HepG2 (cell line): ENCODE measurements around the gene NATD1. TPM values are rescaled to one million over a fixed set of nuclear protein-coding genes. Genes with fewer than 3 reads are reported as not detected.

Experiments
- ARHGAP35 ChIP-seq: sonication (generic); formaldehyde crosslinking; IDR thresholded peaks from 2 replicates; pipeline ENCODE4 v1.9.0; 2022; ENCODE audit warnings: mild to moderate bottlenecking, inconsistent platforms, moderate library complexity, missing genetic modification reagents, borderline replicate concordance
- CTCF ChIP-seq: sonication (generic); formaldehyde crosslinking; IDR thresholded peaks from 2 replicates; pipeline ENCODE4 v1.5.0; 2020; ENCODE audit warnings: mild to moderate bottlenecking, missing genetic modification reagents, moderate library complexity
- DR1 ChIP-seq: sonication (generic); formaldehyde crosslinking; IDR thresholded peaks from 2 replicates; pipeline ENCODE4 v1.8.0; 2021; ENCODE audit warnings: mild to moderate bottlenecking, missing genetic modification reagents, inconsistent platforms
- KLF15 ChIP-seq: sonication (generic); formaldehyde crosslinking; IDR thresholded peaks from 2 replicates; pipeline ENCODE4 v1.8.1; 2023; ENCODE audit warnings: borderline replicate concordance, mild to moderate bottlenecking, inconsistent platforms, missing genetic modification reagents, mixed read lengths
- KLF16 ChIP-seq, 2 experiments: sonication (generic) in 1 of 2; formaldehyde crosslinking in 1 of 2; IDR thresholded peaks; 2 replicates each; pipeline versions ENCODE4 v1.6.1 to v1.8.0; 2016 to 2023; ENCODE audit warnings: missing genetic modification reagents in 2 of 2, missing compliant biosample characterization in 1 of 2
- NBN ChIP-seq: fragments of 450-650 bp; conservative IDR thresholded peaks from 2 replicates; pipeline ENCODE4 v1.6.1; 2017
- POGZ ChIP-seq: sonication (generic); formaldehyde crosslinking; IDR thresholded peaks from 2 replicates; pipeline ENCODE4 v1.4.0; 2020; ENCODE audit warnings: mild to moderate bottlenecking, missing genetic modification reagents
- PPARG ChIP-seq: conservative IDR thresholded peaks from 2 replicates; pipeline ENCODE4 v1.6.1; 2016; ENCODE audit warnings: missing biosample characterization, missing genetic modification reagents
- TFDP1 ChIP-seq: IDR thresholded peaks from 2 replicates; pipeline ENCODE4 v1.6.1; 2016; ENCODE audit warnings: missing compliant biosample characterization, missing genetic modification reagents, borderline replicate concordance
- ZBTB26 ChIP-seq: IDR thresholded peaks from 2 replicates; pipeline ENCODE4 v1.6.1; 2016; ENCODE audit warnings: missing compliant biosample characterization, missing genetic modification reagents, borderline replicate concordance
- ZBTB33 ChIP-seq: sonication (generic); formaldehyde crosslinking; IDR thresholded peaks from 2 replicates; pipeline ENCODE4 v1.4.0; 2020; ENCODE audit warnings: missing genetic modification reagents
- ZBTB38 ChIP-seq: sonication (generic); formaldehyde crosslinking; IDR thresholded peaks from 2 replicates; pipeline ENCODE4 v1.5.1; 2020; ENCODE audit warnings: mild to moderate bottlenecking, missing genetic modification reagents
- ZNF230 ChIP-seq: sonication (generic); formaldehyde crosslinking; IDR thresholded peaks from 2 replicates; pipeline ENCODE4 v1.4.0; 2020; ENCODE audit warnings: mild to moderate bottlenecking, missing genetic modification reagents
- ZNF333 ChIP-seq: sonication (generic); formaldehyde crosslinking; IDR thresholded peaks from 2 replicates; pipeline ENCODE4 v1.4.0; 2020; ENCODE audit warnings: mild to moderate bottlenecking, missing genetic modification reagents, borderline replicate concordance
- ZNF646 ChIP-seq: sonication (generic); formaldehyde crosslinking; IDR thresholded peaks from 2 replicates; pipeline ENCODE4 v1.9.0; 2021; ENCODE audit warnings: mild to moderate bottlenecking, missing genetic modification reagents
- polyA plus RNA-seq, 8 experiments: library from polyadenylated mRNA; depleted of rRNA in 3 of 8; stranded (reverse) in 7 of 8; unstranded in 1 of 8; fragments of >200 nt; fragmentation: Illumina TruSeq in 4 of 8; extraction: Trizol in 4 of 8; gene quantifications; 2 replicates each; pipeline versions ENCODE4 v1.2.1 to v1.2.3, GENCODE V29; 2011 to 2016; ENCODE audit warnings: low read depth in 4 of 8, missing spikeins in 1 of 8, mixed read lengths in 1 of 8; ENCODE audit not compliant: insufficient read depth in 1 of 8
- total RNA-seq, 5 experiments: library from RNA; depleted of rRNA; stranded (reverse); fragments of >200 nt; fragmentation: Illumina TruSeq; extraction: Trizol; gene quantifications; 2 replicates each; pipeline ENCODE4 v1.2.3, GENCODE V29; 2016; ENCODE audit warnings: low read depth in 1 of 5

NATD1 gene
- total and polyA plus RNA-seq, 2 of the 13 experiments (the other 11 are each of a cell fraction or from before 2014, with no cell fraction given): 0.31 to 2.3 TPM

GRCh38 chr17:21214015-21214776 is 39.0 kb downstream of the NATD1 start, which contains the start of gene TMEM11 (continued):
- peak; percentile 76; the same call in 1 of the 2 replicates for TF ChIP-seq TFDP1
- no peak for TF ChIP-seq ZBTB26 (CRISPR knock-in tag)
- peak; percentile 24; the same call in 1 of the 2 replicates for TF ChIP-seq CTCF
- peak in 1 of 2 experiments; percentile 51; a peak in 2 of 4 replicates for TF ChIP-seq KLF16 (CRISPR knock-in tag; IDR thresholded peaks at IDR 0.05)
- TF ChIP-seq POGZ (CRISPR knock-in tag): 0 out of 2 replicates have a peak, but pooled peaks have one; percentile 15
- no peak for TF ChIP-seq ZNF333 (CRISPR knock-in tag)
- no peak for TF ChIP-seq ZNF230
- no peak for TF ChIP-seq ZNF646 (CRISPR knock-in tag)
- no peak; the same call in 1 of the 2 replicates for TF ChIP-seq ARHGAP35 (CRISPR knock-in tag)
- TF ChIP-seq PPARG (CRISPR knock-in tag): no peak
- no peak for TF ChIP-seq ZBTB38 (CRISPR knock-in tag)
- no peak for TF ChIP-seq ZBTB33 (CRISPR knock-in tag)
- no peak; the same call in 1 of the 2 replicates for TF ChIP-seq DR1 (CRISPR knock-in tag)
- no peak for TF ChIP-seq KLF15 (CRISPR knock-in tag)
- no peak for TF ChIP-seq NBN
